22Rv1 (cell line): ENCODE data around the gene TMEM259.

Source experiments
- ZFX ChIP-seq: fragments of 450-650 bp; IDR thresholded peaks from 2 replicates; pipeline ENCODE4 v1.6.1; 2017; ENCODE audit warnings: antibody characterized with exemption, borderline replicate concordance
- TF ChIP-seq, protein P1 (sequence below): fragments of 450-650 bp; IDR thresholded peaks from 2 replicates; pipeline ENCODE4 v1.5.1; 2017; ENCODE audit warnings: mild to moderate bottlenecking

GRCh38 chr19:999379-999719, 21.6 kb downstream of the TMEM259 start:
- TF ChIP-seq, protein P1, sequence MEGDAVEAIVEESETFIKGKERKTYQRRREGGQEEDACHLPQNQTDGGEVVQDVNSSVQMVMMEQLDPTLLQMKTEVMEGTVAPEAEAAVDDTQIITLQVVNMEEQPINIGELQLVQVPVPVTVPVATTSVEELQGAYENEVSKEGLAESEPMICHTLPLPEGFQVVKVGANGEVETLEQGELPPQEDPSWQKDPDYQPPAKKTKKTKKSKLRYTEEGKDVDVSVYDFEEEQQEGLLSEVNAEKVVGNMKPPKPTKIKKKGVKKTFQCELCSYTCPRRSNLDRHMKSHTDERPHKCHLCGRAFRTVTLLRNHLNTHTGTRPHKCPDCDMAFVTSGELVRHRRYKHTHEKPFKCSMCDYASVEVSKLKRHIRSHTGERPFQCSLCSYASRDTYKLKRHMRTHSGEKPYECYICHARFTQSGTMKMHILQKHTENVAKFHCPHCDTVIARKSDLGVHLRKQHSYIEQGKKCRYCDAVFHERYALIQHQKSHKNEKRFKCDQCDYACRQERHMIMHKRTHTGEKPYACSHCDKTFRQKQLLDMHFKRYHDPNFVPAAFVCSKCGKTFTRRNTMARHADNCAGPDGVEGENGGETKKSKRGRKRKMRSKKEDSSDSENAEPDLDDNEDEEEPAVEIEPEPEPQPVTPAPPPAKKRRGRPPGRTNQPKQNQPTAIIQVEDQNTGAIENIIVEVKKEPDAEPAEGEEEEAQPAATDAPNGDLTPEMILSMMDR: no peak
- no peak for TF ChIP-seq ZFX
